K562 (cell line): ENCODE measurements around the gene MPST. TPM values are rescaled to one million over a fixed set of nuclear protein-coding genes. Genes with fewer than 3 reads are reported as not detected.

Source experiments
- ATF3 ChIP-seq, 2 experiments: fragments of 450-650 bp in 1 of 2; sonication (generic) in 1 of 2; formaldehyde crosslinking in 1 of 2; IDR thresholded peaks in 1 of 2; conservative IDR thresholded peaks in 1 of 2; 2 replicates each; pipeline versions ENCODE4 v1.6.1 to v1.8.1; 2016 to 2023; ENCODE audit warnings: mild to moderate bottlenecking in 2 of 2, moderate library complexity in 2 of 2, inconsistent platforms in 1 of 2, missing genetic modification reagents in 1 of 2
- ELF4 ChIP-seq: fragments of 450-650 bp; formaldehyde crosslinking; IDR thresholded peaks from 2 replicates; pipeline ENCODE4 v1.4.0; 2022; ENCODE audit warnings: missing genetic modification characterization
- GTF2E2 ChIP-seq: fragments of 200-800 bp; sonication (Bioruptor generic); IDR thresholded peaks from 2 replicates; pipeline ENCODE4 v1.6.1; 2016; ENCODE audit warnings: missing genetic modification characterization, missing compliant biosample characterization
- KDM4B ChIP-seq, 2 experiments: fragments of 450-650 bp in 1 of 2; sonication (generic) in 1 of 2; IDR thresholded peaks; 2 replicates each; pipeline ENCODE4 v1.6.1; 2016 to 2017; ENCODE audit warnings: borderline replicate concordance in 2 of 2, antibody characterized with exemption in 1 of 2, low read depth in 1 of 2, mild to moderate bottlenecking in 1 of 2
- MEIS2 ChIP-seq: fragments of 450-650 bp; IDR thresholded peaks from 2 replicates; pipeline ENCODE4 v1.6.1; 2014; ENCODE audit warnings: mild to moderate bottlenecking; ENCODE audit not compliant: partially characterized antibody
- MLLT1 ChIP-seq, 2 experiments: fragments of 450-650 bp; IDR thresholded peaks; 2 replicates each; pipeline ENCODE4 v1.6.1; 2016
- RBM34 ChIP-seq: fragments of 200-400 bp; formaldehyde crosslinking; IDR thresholded peaks from 2 replicates; pipeline ENCODE4 v1.6.1; 2018; ENCODE audit warnings: low read length, borderline replicate concordance; ENCODE audit not compliant: insufficient read depth
- RERE ChIP-seq: sonication (generic); formaldehyde crosslinking; IDR thresholded peaks from 2 replicates; pipeline ENCODE4 v1.8.0; 2023; ENCODE audit warnings: missing genetic modification reagents, mild to moderate bottlenecking, borderline replicate concordance
- SMAD4 ChIP-seq: fragments of 250-450 bp; sonication (Bioruptor Pico); conservative IDR thresholded peaks from 2 replicates; pipeline ENCODE4 v1.8.0; 2021; ENCODE audit warnings: inconsistent platforms, mild to moderate bottlenecking, moderate library complexity
- SMARCC2 ChIP-seq: fragments of 450-650 bp; IDR thresholded peaks from 2 replicates; pipeline ENCODE4 v1.6.1; 2017; ENCODE audit warnings: antibody characterized with exemption, moderate library complexity, mild to moderate bottlenecking, low read depth
- TOE1 ChIP-seq, 2 experiments: fragments of 450-650 bp in 1 of 2; sonication (generic) in 1 of 2; formaldehyde crosslinking in 1 of 2; IDR thresholded peaks; 2 replicates each; pipeline versions ENCODE4 v1.7.1 to v1.8.0; 2016 to 2022; ENCODE audit warnings: borderline replicate concordance in 2 of 2, mild to moderate bottlenecking in 2 of 2, antibody characterized with exemption in 1 of 2, inconsistent platforms in 1 of 2, low read depth in 1 of 2, missing genetic modification reagents in 1 of 2, moderate library complexity in 1 of 2
- polyA plus RNA-seq, 8 experiments: library from polyadenylated mRNA; depleted of rRNA in 4 of 8; stranded (reverse) in 5 of 8; unstranded in 3 of 8; fragments of >200 nt; fragmentation: Nextera tagmentation in 2 of 8; fragmentation: Illumina TruSeq in 1 of 8; extraction: Ambion mirVana in 2 of 8; extraction: Trizol in 1 of 8; gene quantifications; 2 replicates each; pipeline versions ENCODE4 v1.2.1 to v1.2.3, GENCODE V29; 2011 to 2014; ENCODE audit warnings: inconsistent platforms in 1 of 8, missing spikeins in 1 of 8
- total RNA-seq, 7 experiments: library from RNA; depleted of rRNA in 6 of 7; stranded (reverse); fragments of >200 nt in 6 of 7; fragmentation: Illumina TruSeq in 2 of 7; extraction: Trizol in 2 of 7; gene quantifications; 2 replicates each; pipeline versions ENCODE4 v1.2.1 to v1.2.3, GENCODE V29; 2011 to 2021; ENCODE audit warnings: low replicate concordance in 1 of 7

Gene MPST
- total and polyA plus RNA-seq, 9 of the 15 experiments (the other 6 are each of a cell fraction or from before 2014, with no cell fraction given), result 0.65 to 104 (median 24.3) TPM

GRCh38 chr22:37057796-37058510 lies 38.4 kb downstream of the MPST start (continued):
- TF ChIP-seq RERE (no peak), TOE1 (IDR thresholded peaks at IDR 0.05; ENCODE audit: borderline replicate concordance) (no peak), TOE1 (CRISPR knock-in tag; IDR thresholded peaks at IDR 0.05; ENCODE audit: borderline replicate concordance, low read depth) (no peak), ATF3 (IDR thresholded peaks at IDR 0.05) (no peak), ATF3 (CRISPR knock-in tag; conservative IDR thresholded peaks at IDR 0.05) (no peak), MLLT1 (IDR thresholded peaks at IDR 0.05) (no peak), ELF4 (CRISPR knock-in tag) (no peak), MEIS2 (no peak), SMAD4 (CRISPR knock-in tag) (no peak), RBM34 (no peak), KDM4B (IDR thresholded peaks at IDR 0.05; ENCODE audit: borderline replicate concordance in 2 of 2, low read depth in 1 of 2) (no peak), SMARCC2 (no peak), GTF2E2 (tag) (no peak)
